HG02840 (cell line): Measurements from ENCODE around the gene FAM234A.

Experiments used
- ATAC-seq: cut with Tn5 transposase; IDR thresholded peaks from one replicate; pipeline ENCODE4 v1.9.1; 2021; ENCODE audit warnings: mild to moderate bottlenecking, moderate library complexity, moderate number of reproducible peaks; ENCODE audit not compliant: unreplicated experiment, low FRiP score

The FAM234A gene

GRCh38 chr16:293043-293775 is 58.6 kb downstream of the FAM234A start:
- ATAC-seq, result no peak

- no peak for ATAC-seq
Measured at GRCh38 chr16:296276-296675, 61.7 kb downstream of the FAM234A start.

GRCh38 chr16:296806-297510 is 62.3 kb downstream of the FAM234A start:
- no peak for ATAC-seq

- ATAC-seq, result no peak
Measured at GRCh38 chr16:297832-298231, 63.2 kb downstream of the FAM234A start.

GRCh38 chr16:301235-301634 is 66.6 kb downstream of the FAM234A start:
- ATAC-seq, result no peak

- ATAC-seq, result no peak
Measured at GRCh38 chr16:301950-302349, 67.3 kb downstream of the FAM234A start.

- no peak for ATAC-seq
Measured at GRCh38 chr16:303760-304505, 69.3 kb downstream of the FAM234A start.

- no peak for ATAC-seq
Measured at GRCh38 chr16:305916-306626, 71.5 kb downstream of the FAM234A start.

GRCh38 chr16:306911-307370 is 72.3 kb downstream of the FAM234A start:
- ATAC-seq, result no peak

- no peak for ATAC-seq
Measured at GRCh38 chr16:307691-308312, 73.2 kb downstream of the FAM234A start.

- ATAC-seq, result no peak
Measured at GRCh38 chr16:309476-309875, 74.9 kb downstream of the FAM234A start.

GRCh38 chr16:311725-312124 is 77.1 kb downstream of the FAM234A start:
- no peak for ATAC-seq

- no peak for ATAC-seq
Measured at GRCh38 chr16:314351-314750, 79.7 kb downstream of the FAM234A start.

- no peak for ATAC-seq
Measured at GRCh38 chr16:314795-315299, 80.2 kb downstream of the FAM234A start.
